Left colon (tissue), 2 donors: Measurements from ENCODE around the gene GINS2. TPM values are rescaled to one million over a fixed set of nuclear protein-coding genes. Genes with fewer than 3 reads are reported as not detected.

Source experiments
- ATAC-seq: fragments of 200-7000 bp; cut with Tn5 transposase; one replicate; pipeline ENCODE4 v1.9.1; 2020; ENCODE audit warnings: mild to moderate bottlenecking, moderate library complexity
- DNase-seq, 2 donors: peaks; one replicate each; pipeline ENCODE4 v3.0.0-alpha.2; 2020
- intact Hi-C, 2 donors: fragments of 100-400 bp; cut with DNase I in 1 of 2; cut with micrococcal nuclease in 1 of 2; formaldehyde crosslinking; loops; one replicate each; pipeline versions ENCODE4 v1.11.2 to v1.14.0; 2022; cut with DNase I, micrococcal nuclease
- total RNA-seq, 2 donors: library from RNA; stranded (reverse); fragmentation: NEBNext Ultra II Directional; extraction: Animal tissue kit (Norgen Biotek cat#: 25700); gene quantifications; one replicate each; pipeline ENCODE4 v1.2.1, GENCODE V29; 2021
- donor health status: DM: no; HTN: no; CAD: no.
- donor health status: DM: yes; HTN: yes; CAD: no.

The GINS2 gene
- total RNA-seq, 2 donors from 2014 or later = 3.2 to 5.1 TPM

- intact Hi-C loops = loop anchor here in 1 of 2 donors (10.0 kb wide), 1 partner anchor 443 kb away; no protein-coding TSS in a partner anchor
- ATAC-seq (no peak), DNase-seq (no peak)
These were observed 29.4 kb upstream of the GINS2 start for GRCh38 chr16:85718153-85718477.

- intact Hi-C loops = loop anchor here in 1 of 2 donors (10.0 kb wide), 1 partner anchor 443 kb away; no protein-coding TSS in a partner anchor
These were observed 28.8 kb upstream of the GINS2 start for GRCh38 chr16:85717393-85718152.

GRCh38 chr16:85716680-85717038 is 27.9 kb upstream of the GINS2 start:
- DNase-seq (no peak), ATAC-seq (no peak)
- intact Hi-C loops = loop anchor here in 1 of 2 donors (10.0 kb wide), 1 partner anchor 442 kb away; no protein-coding TSS in a partner anchor

More at GRCh38 chr16:85717393-85718152, 28.8 kb upstream of the GINS2 start:
- ATAC-seq (peak; percentile 65), DNase-seq (peak; percentile 60 to 77)

GRCh38 chr16:85716022-85716679 is 27.4 kb upstream of the GINS2 start:
- intact Hi-C loops = loop anchor here in 1 of 2 donors (10.0 kb wide), 1 partner anchor 441 kb away; no protein-coding TSS in a partner anchor
- ATAC-seq (no peak), DNase-seq (no peak)

GRCh38 chr16:85715169-85716021 is 26.6 kb upstream of the GINS2 start:
- ATAC-seq (no peak), DNase-seq (no peak)
- intact Hi-C loops = loop anchor here in 1 of 2 donors (10.0 kb wide), 1 partner anchor 441 kb away; no protein-coding TSS in a partner anchor

GRCh38 chr16:85712801-85713200 is 24.0 kb upstream of the GINS2 start:
- DNase-seq (no peak), ATAC-seq (peak; percentile 18)
- intact Hi-C loops = loop anchor here in 1 of 2 donors (10.0 kb wide), 1 partner anchor 438 kb away; no protein-coding TSS in a partner anchor

GRCh38 chr16:85711982-85712587 is 23.3 kb upstream of the GINS2 start:
- intact Hi-C loops = loop anchor here in 1 of 2 donors (10.0 kb wide), 1 partner anchor 437 kb away; no protein-coding TSS in a partner anchor
- ATAC-seq = no peak
- no peak for DNase-seq

- DNase-seq = no peak
- intact Hi-C loops = loop anchor here in 1 of 2 donors (10.0 kb wide), 1 partner anchor 436 kb away; no protein-coding TSS in a partner anchor
- ATAC-seq = no peak
These were observed 22.0 kb upstream of the GINS2 start for GRCh38 chr16:85710732-85711131.

GRCh38 chr16:85709766-85710585 is 21.2 kb upstream of the GINS2 start:
- DNase-seq (no peak), ATAC-seq (no peak)
- intact Hi-C loops = loop anchor here in 1 of 2 donors (10.0 kb wide), 1 partner anchor 435 kb away; no protein-coding TSS in a partner anchor

GRCh38 chr16:85708338-85708737 is 19.6 kb upstream of the GINS2 start:
- DNase-seq (no peak), ATAC-seq (no peak)
- intact Hi-C loops = no loop called here

GRCh38 chr16:85707528-85708095 is 18.9 kb upstream of the GINS2 start:
- intact Hi-C loops = no loop called here
- ATAC-seq (peak; percentile 59), DNase-seq (peak in 1 of 2 donors; percentile 38)

- intact Hi-C loops = no loop called here
- ATAC-seq = no peak
- DNase-seq = no peak
These were observed 17.8 kb upstream of the GINS2 start for GRCh38 chr16:85706449-85707034.

- intact Hi-C loops = no loop called here
- ATAC-seq (peak; percentile 51), DNase-seq (no peak)
These were observed 16.4 kb upstream of the GINS2 start for GRCh38 chr16:85704900-85705846.

GRCh38 chr16:85704011-85704410 is 15.3 kb upstream of the GINS2 start:
- no peak for ATAC-seq
- no peak for DNase-seq
- intact Hi-C loops = no loop called here

GRCh38 chr16:85699628-85700027 is 10.9 kb upstream of the GINS2 start:
- ATAC-seq = no peak
- no peak for DNase-seq
- intact Hi-C loops = no loop called here
